Common myeloid progenitor, CD34-positive (primary cell): ENCODE results near the gene ACCS.

Source experiments
- CTCF ChIA-PET: fragments of 350-600 bp; sonication (Branson Sonifier 250); formaldehyde crosslinking; loops from one replicate; lab custom pipeline; 2021; ENCODE audit warnings: antibody characterized with exemption; lab: Charles Lee
- POLR2A ChIA-PET: fragments of 350-600 bp; sonication (Branson Sonifier 250); formaldehyde crosslinking; loops from one replicate; lab custom pipeline; 2021; ENCODE audit warnings: antibody characterized with exemption; lab: Charles Lee
- DNase-seq, 3 donors: peaks; one replicate each; pipeline versions ENCODE4 v3.0.0 to v3.0.0-alpha.2; 2013
- H3K27ac ChIP-seq, 2 experiments: 1 replicate in 1 of 2; 2 replicates in 1 of 2; pipeline ENCODE4 v1.7.0; 2013; ENCODE audit warnings: inconsistent platforms in 2 of 2, low read length in 2 of 2, mild to moderate bottlenecking in 2 of 2, low read depth in 1 of 2, moderate library complexity in 1 of 2; ENCODE audit not compliant: severe bottlenecking in 2 of 2, insufficient read depth in 1 of 2, poor library complexity in 1 of 2
- H3K27me3 ChIP-seq, 5 experiments: replicated peaks in 2 of 5; 1 replicate in 3 of 5; 2 replicates in 2 of 5; pipeline versions ENCODE4 v1.6.1 to v1.7.0; 2013; ENCODE audit warnings: low read length in 4 of 5, mild to moderate bottlenecking in 2 of 5, moderate library complexity in 2 of 5, inconsistent platforms in 1 of 5; ENCODE audit not compliant: insufficient read depth in 5 of 5, control insufficient read depth in 4 of 5
- H3K36me3 ChIP-seq, 4 experiments: 1 replicate in 2 of 4; 2 replicates in 2 of 4; pipeline versions ENCODE4 v1.6.1 to v1.7.0; 2013; ENCODE audit warnings: low read length in 3 of 4, control low read depth in 1 of 4, mild to moderate bottlenecking in 1 of 4; ENCODE audit not compliant: control insufficient read depth in 4 of 4, insufficient read depth in 4 of 4
- H3K4me1 ChIP-seq, 4 experiments: 1 replicate in 3 of 4; 2 replicates in 1 of 4; pipeline versions ENCODE4 v1.6.1 to v1.7.1; 2013; ENCODE audit warnings: low read length in 3 of 4, mild to moderate bottlenecking in 3 of 4, control low read depth in 1 of 4, inconsistent platforms in 1 of 4, moderate library complexity in 1 of 4; ENCODE audit not compliant: control insufficient read depth in 4 of 4, insufficient read depth in 4 of 4; ENCODE audit errors: control extremely low read depth in 1 of 4
- H3K4me3 ChIP-seq, 7 experiments: 1 replicate in 4 of 7; 2 replicates in 3 of 7; pipeline versions ENCODE4 v1.5.1 to v1.7.0; 2013; ENCODE audit warnings: mild to moderate bottlenecking in 7 of 7, low read length in 6 of 7, moderate library complexity in 6 of 7, inconsistent platforms in 2 of 7, low read depth in 2 of 7, control low read depth in 1 of 7; ENCODE audit not compliant: insufficient read depth in 4 of 7, control insufficient read depth in 1 of 7; ENCODE audit errors: extremely low read depth in 1 of 7
- H3K9me3 ChIP-seq, 5 experiments: 1 replicate in 4 of 5; 2 replicates in 1 of 5; pipeline versions ENCODE4 v1.6.1 to v1.7.1; 2013; ENCODE audit warnings: low read length in 4 of 5, mild to moderate bottlenecking in 2 of 5, inconsistent platforms in 1 of 5, low read depth in 1 of 5, moderate library complexity in 1 of 5; ENCODE audit not compliant: control insufficient read depth in 4 of 5, insufficient read depth in 2 of 5; ENCODE audit errors: control extremely low read depth in 1 of 5
- WGBS: methylation state at CpG from one replicate; pipeline ENCODE4 v1.1.5; 2013; ENCODE audit not compliant: insufficient coverage; 5-methylcytosine and 5-hydroxymethylcytosine counted together

Gene ACCS

GRCh38 chr11:44037658-44037998, 28.4 kb upstream of the ACCS start:
- DNase-seq = no peak
- Histone ChIP-seq H3K9me3 (peaks cover 0 to 8% (median 2%) of the 10 kb centered on the region in 5 experiments), H3K36me3 (no peaks in the 10 kb centered on the region), H3K27me3 (peaks cover 0 to 2% (median 0%) of the 10 kb centered on the region in 5 experiments), H3K4me3 (no peak overlapping the region), H3K4me1 (no peaks in the 10 kb centered on the region), H3K27ac (no peak overlapping the region)
- CTCF ChIA-PET = interaction anchor here (0.8 to 2.9 kb wide), 5 partner anchors 9 to 416 kb away, joined by 3 to 17 read pairs (median 3); no protein-coding TSS in a partner anchor
- 100% methylated on average over 1 of the region's 2 CpGs for WGBS
- POLR2A ChIA-PET = no interaction called here

GRCh38 chr11:44043157-44043556, 22.9 kb upstream of the ACCS start:
- Histone ChIP-seq H3K27ac (no peak overlapping the region), H3K36me3 (no peaks in the 10 kb centered on the region), H3K4me3 (no peak overlapping the region), H3K27me3 (peaks cover 0 to 6% (median 0%) of the 10 kb centered on the region in 5 experiments), H3K9me3 (peaks cover 0 to 8% (median 2%) of the 10 kb centered on the region in 5 experiments), H3K4me1 (no peaks in the 10 kb centered on the region)
- CTCF ChIA-PET = interaction anchor here (0.7 to 1.4 kb wide), 2 partner anchors 154 kb away, joined by 3 to 4 read pairs; no protein-coding TSS in a partner anchor
- DNase-seq = no peak
- 100% methylated on average over 2 of the region's 2 CpGs for WGBS
- POLR2A ChIA-PET = no interaction called here

- peaks cover 0 to 4% (median 0%) of the 10 kb centered on the region in 5 experiments for H3K9me3 ChIP-seq
- H3K27ac ChIP-seq = no peak overlapping the region
- peaks cover 0 to 6% (median 0%) of the 10 kb centered on the region in 5 experiments for H3K27me3 ChIP-seq
- POLR2A ChIA-PET = no interaction called here
- CTCF ChIA-PET = no interaction called here
- no peak for DNase-seq
- no peak overlapping the region for H3K4me3 ChIP-seq
- WGBS = 100% methylated on average over 1 of the region's 2 CpGs
- no peaks in the 10 kb centered on the region for H3K4me1 ChIP-seq
- H3K36me3 ChIP-seq = no peaks in the 10 kb centered on the region
These were observed 19.9 kb upstream of the ACCS start for GRCh38 chr11:44046182-44046581.

- no peak overlapping the region for H3K27ac ChIP-seq
- H3K4me1 ChIP-seq = no peaks in the 10 kb centered on the region
- ChIA-PET CTCF (no interaction called here), POLR2A (no interaction called here)
- no CpG with 5 or more reads among the region's 2 CpGs for WGBS
- no peaks in the 10 kb centered on the region for H3K9me3 ChIP-seq
- no peaks in the 10 kb centered on the region for H3K36me3 ChIP-seq
- H3K4me3 ChIP-seq = no peak overlapping the region
- DNase-seq = no peak
- H3K27me3 ChIP-seq = peaks cover 0 to 6% (median 0%) of the 10 kb centered on the region in 5 experiments
These were observed 18.8 kb upstream of the ACCS start for GRCh38 chr11:44047298-44047697.

GRCh38 chr11:44047931-44048431, 18.1 kb upstream of the ACCS start, which contains the start of gene ACCSL:
Gene ACCSL, plus strand, starts transcription at chr11:44047981. Its CDS starts 56 bp downstream, at chr11:44048037.
- no peak for DNase-seq
- H3K27me3 ChIP-seq = peaks cover 0 to 6% (median 0%) of the 10 kb centered on the region in 5 experiments
- no peaks in the 10 kb centered on the region for H3K36me3 ChIP-seq
- no peak within 1 kb of the TSS for H3K27ac ChIP-seq
- no peaks in the 10 kb centered on the region for H3K9me3 ChIP-seq
- 94% methylated on average over 12 of the region's 12 CpGs for WGBS
- H3K4me3 ChIP-seq = no peak within 1 kb of the TSS
- H3K4me1 ChIP-seq = no peaks in the 10 kb centered on the region
- CTCF ChIA-PET = no interaction called here
- POLR2A ChIA-PET = no interaction called here

- DNase-seq = no peak
- no peaks in the 10 kb centered on the region for H3K9me3 ChIP-seq
- ChIA-PET POLR2A (no interaction called here), CTCF (interaction anchor here (0.7 kb wide), 1 partner anchor 14 kb away, joined by 5 read pairs; no protein-coding TSS in a partner anchor)
- H3K4me1 ChIP-seq = no peaks in the 10 kb centered on the region
- H3K27ac ChIP-seq = no peak overlapping the region
- no peak overlapping the region for H3K4me3 ChIP-seq
- no peaks in the 10 kb centered on the region for H3K36me3 ChIP-seq
- peaks cover 0 to 4% (median 0%) of the 10 kb centered on the region in 5 experiments for H3K27me3 ChIP-seq
- WGBS = 93% methylated on average over 3 of the region's 3 CpGs
These were observed 16.2 kb upstream of the ACCS start for GRCh38 chr11:44049832-44050231.

GRCh38 chr11:44051171-44051570, 14.9 kb upstream of the ACCS start:
- Histone ChIP-seq H3K27me3 (peaks cover 0 to 2% (median 0%) of the 10 kb centered on the region in 5 experiments), H3K9me3 (no peaks in the 10 kb centered on the region), H3K36me3 (no peaks in the 10 kb centered on the region), H3K4me3 (no peak overlapping the region), H3K4me1 (no peaks in the 10 kb centered on the region), H3K27ac (no peak overlapping the region)
- ChIA-PET CTCF (no interaction called here), POLR2A (no interaction called here)
- no peak for DNase-seq
- WGBS = 100% methylated on average over 4 of the region's 4 CpGs
